ENCODE data around the gene TMEM130.

GRCh38 chr7:98815313-98815712 lies 54.5 kb downstream of the TMEM130 start:
- TF ChIP-seq EP300 (IDR thresholded peaks at IDR 0.05) (no peak), POLR2A (IDR thresholded peaks at IDR 0.05) (no peak)
